Activated CD8-positive, alpha-beta memory T cell treated with anti-CD3 and anti-CD28 coated beads, Interleukin-2, amount 50 U/mL, for 48 hours (primary cell): ENCODE data around the gene MASTL.
"Not testable (repeated sequence)": the region's sequence is repeated elsewhere in the genome, so short reads cannot be mapped to it uniquely, and the experiment has no call there.

Source experiments
- DNase-seq: peaks from one replicate; pipeline ENCODE4 v3.0.0-alpha.2; 2020

MASTL gene

DNA sequence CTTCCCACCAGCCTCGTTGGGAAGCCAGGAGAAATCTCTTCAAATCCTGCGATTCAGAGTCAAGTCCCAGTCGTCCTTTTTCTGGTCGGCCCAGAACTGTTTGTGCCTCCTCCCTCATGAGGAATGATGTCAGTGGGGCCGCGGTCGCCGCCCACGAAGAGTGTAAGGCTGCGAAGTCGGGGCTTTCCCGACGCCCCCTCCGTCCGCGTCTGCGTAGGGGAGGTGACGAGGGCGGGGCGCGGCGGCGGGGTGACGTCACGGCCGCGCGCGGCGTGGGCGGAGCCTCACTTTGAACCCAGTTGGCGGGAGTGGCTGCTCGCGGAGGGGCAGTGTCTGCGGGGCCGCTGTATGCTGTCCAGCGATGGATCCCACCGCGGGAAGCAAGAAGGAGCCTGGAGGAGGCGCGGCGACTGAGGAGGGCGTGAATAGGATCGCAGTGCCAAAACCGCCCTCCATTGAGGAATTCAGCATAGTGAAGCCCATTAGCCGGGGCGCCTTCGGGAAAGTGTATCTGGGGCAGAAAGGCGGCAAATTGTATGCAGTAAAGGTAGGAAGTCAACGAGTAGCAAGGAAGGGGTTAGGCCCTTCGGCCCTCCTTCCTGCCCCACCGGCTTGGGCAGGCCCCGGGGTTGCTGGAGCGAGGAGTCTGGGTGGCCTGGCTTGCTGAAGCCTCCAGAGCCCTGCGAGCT, at the start of gene MASTL:
Gene MASTL, plus strand, starts transcription at position 287 of the 689 bp plus-strand sequence. Its CDS starts 75 bp downstream, at position 362.
- DNase-seq: peak; percentile 98

DNA sequence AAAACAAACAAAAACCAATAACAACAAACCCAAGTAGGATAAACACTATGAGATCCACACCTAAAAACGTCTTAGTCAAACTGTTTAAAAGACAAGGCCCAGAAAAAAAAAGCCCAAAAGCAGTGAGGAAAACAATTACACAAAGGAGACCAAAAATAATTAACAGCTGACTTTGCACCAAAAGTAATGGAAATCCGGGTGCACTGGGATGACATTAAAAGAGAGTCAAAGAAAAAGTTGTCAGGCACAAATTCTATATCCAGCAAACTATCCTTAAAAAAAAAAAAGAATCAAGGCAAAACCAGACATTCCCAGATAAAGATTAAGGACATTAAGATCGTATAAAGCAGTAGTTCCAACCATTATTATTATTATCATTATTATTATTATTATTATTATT, 47.0 kb upstream of the MASTL start:
- no peak for DNase-seq

DNA sequence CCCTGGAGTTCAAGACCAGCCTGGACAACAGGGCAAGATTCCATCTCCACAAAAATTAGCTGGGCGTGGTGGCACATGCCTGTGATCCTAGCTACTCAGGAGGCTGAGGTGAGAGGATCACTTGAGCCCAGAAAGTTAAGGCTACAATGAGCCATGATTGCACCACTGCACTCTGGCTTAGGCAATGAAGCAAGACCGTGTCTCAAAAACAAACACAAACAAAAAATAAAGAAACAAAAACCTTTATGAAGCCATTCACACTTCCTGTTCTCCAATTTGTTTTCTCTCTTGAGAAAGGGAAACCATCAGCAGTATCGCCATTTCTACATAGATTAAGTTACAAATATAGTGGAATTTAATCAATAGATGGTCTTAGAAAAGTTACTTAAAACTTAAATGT, 20.8 kb upstream of the MASTL start:
- DNase-seq: no peak

DNA sequence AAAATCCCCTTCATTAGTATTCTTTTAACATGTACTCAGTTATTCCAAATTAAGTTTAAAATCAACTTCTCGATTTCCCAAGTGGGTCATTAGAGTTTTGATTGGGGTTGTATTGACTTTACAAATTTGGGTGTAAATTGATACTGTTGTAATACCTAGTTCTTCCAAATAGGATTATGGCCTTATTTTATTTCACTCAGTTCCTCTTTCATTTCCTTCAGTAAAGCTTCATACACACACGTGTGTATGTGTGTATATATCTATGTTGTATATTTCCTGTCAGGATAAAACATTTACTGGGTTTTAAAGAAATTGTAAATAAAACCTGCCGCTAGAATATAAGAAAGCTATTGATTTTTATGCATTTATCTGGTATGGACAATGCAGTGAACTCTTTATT, 16.9 kb upstream of the MASTL start:
- no peak for DNase-seq

DNA sequence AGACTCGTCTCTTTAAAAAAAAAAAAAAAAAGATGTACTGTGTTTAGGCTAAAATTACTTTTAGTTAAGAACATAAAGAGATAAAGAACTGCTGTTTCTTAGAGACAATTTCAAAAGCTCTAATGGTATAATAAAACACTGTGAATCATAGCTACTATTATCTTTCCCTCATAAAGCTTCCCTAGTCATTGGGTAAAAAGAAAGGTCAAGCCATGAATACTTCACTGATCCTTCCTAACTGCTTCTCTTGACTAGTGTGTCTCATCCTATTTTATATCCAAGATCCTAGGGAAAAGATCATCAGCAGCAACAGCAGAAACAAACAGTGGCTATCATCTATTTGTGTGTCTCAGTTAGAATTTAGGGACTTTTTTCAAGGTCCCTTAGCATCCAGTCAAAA, 11.5 kb upstream of the MASTL start:
- no peak for DNase-seq

DNA sequence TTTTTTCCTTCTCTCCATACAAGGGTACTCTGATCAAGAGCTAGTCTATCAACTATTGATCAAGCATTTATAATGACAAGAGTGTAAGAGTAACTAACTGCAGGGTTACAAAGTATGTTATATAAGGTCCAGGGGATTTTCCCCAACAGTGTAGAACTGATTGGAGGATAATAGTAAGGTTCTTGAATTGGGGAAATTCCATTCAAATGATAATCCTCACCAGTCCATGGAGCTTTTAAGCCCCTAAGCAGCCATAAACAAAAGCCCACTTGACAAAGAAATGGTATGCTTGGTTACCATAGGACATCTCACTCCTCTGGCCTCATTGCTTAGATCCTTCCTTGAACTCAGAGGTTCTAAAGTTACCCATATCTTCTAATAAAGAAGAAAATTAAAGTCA, 9.2 kb upstream of the MASTL start:
- no peak for DNase-seq

DNA sequence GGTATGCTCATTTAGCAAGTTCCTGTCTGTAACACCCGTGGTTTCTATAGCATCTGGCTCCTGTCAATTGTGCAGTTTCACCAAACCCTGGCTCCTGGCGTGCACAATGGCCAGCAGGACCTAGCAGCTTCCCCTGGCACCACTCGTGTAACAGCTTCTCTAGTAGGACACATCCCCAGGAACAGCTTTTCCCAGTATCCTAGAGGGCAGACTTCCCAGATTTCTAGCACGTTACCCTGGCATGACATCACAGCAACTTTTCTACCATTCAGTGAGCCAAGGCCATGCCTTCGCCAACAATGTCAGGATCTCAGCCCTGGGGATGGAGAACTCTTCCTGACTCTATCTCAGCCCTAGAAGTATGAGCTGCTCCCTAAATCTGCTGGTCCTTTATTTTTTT, 7.5 kb upstream of the MASTL start:
- DNase-seq: no peak

DNA sequence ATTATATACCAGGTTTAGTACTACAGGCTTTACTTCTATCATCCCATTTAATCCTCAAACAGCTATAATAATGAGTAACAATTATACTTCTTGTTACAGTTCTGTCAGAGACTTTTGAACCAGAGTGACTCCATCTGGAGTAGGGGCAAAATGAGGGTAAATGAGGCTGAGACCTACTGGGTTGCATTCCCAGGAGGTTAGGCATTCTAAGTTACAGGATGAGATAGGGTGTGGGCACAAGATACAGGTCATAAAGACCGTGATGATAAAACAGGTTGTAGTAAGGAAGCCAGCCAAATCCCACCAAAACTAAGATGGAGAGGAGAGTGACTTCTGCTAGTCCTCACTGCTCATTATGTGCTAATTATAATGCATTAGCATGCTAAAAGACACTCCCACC, 4.9 kb upstream of the MASTL start:
- DNase-seq: no peak

DNA sequence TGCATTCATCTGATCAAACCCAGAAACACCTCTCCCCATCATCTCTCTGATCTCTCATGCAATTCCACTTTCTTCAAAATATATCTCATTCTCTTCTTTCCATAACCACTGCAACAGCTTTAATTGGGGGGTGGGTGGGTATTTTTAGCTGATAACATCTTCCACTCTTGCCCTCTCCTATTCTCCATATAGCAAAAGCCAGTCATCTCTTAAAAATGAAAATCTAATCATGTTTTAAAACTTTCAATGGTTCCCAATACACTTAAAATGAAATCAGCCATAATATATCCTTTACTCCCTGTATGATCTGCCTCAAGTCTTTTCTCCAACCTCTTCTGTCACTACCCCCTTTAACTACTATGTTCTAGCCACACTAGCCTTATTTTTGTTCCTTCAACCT, 2.5 kb upstream of the MASTL start:
- DNase-seq: no peak

DNA sequence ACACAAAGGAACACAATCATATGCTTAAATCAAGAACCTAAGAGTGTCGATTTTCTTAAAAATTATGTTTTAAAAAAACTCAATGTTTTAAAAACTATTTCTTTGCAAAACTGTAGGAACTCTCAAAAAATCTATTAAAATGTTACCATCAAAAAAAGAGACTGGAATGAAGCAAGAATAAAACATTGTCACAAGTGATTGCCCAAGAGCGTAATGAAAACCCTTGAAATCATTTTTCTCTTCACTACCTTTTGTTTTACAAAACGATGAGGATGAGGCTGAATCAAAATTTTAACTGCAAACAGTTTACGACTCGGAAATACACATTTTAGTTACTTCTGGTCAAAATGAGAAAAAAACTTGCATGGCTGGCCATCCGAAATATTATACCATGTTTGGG, 1.8 kb upstream of the MASTL start:
- DNase-seq: no peak

DNA sequence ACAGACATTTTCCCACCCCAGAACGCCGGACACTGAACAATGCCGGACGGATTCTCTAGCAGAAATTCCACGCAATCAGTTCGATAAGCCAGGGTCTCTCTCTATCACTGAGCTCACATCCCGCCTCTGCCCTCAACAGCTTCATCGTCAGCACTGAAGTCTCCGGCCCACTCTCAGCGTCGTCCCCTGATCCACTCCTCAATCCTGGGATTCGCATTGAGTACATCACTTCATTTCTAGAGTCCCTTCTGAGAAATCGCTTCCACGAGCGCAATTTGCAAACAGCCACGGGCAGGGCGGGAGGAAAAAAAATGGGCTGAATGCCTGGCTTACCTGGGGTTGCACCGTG, 1.3 kb upstream of the MASTL start:
- no peak for DNase-seq

DNA sequence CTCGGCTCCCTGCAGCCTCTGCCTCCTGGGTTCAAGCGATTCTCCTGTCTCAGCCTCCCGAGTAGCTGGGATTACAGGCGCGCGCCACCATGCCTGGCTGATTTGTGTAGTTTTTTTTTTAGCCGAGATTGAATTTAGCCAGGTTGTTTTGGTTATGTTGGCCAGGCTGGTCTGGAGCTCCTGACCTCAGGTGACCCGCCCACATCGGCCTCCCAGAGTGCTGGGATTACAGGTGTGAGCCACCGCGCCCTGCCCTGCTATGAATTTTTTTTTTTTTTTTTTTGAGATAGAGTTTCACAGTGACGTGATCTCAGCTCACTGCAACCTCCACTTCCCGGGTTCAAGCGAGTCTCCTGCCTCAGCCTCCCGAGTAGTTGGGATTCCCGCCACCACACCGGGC, 1.4 kb downstream of the MASTL start:
- DNase-seq: not testable (repeated sequence)

DNA sequence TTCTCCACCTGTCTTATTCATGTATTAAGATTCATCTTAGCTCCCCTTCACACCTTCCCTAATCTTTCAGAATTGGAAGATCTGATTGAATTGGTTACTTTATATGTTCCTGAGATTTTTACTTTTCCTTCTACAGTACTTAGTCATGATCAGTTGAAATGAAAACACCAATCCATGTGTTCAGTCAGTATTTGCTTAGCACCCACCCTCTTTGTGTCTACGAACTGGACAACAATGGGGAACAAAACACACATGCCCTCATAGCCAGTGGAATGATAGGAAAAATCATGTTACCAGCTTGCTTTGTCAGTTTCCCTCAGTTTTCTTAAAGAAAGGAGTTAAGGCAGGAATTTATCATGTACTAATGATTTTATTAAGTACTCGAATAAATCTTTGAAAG, 2.0 kb downstream of the MASTL start:
- no peak for DNase-seq

DNA sequence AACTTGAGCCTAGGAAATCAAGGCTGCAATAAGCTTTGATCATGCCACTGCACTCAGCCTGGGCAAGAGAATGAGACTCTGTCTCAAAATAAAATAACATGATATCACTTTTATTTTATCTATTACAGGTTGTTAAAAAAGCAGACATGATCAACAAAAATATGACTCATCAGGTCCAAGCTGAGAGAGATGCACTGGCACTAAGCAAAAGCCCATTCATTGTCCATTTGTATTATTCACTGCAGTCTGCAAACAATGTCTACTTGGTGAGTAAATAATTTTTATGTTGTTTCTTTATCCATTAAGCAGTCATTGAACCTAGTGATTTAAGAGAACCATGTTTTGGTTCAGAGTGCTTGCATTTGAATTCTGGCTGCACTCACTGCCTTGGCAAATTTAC, 3.3 kb downstream of the MASTL start:
- no peak for DNase-seq

DNA sequence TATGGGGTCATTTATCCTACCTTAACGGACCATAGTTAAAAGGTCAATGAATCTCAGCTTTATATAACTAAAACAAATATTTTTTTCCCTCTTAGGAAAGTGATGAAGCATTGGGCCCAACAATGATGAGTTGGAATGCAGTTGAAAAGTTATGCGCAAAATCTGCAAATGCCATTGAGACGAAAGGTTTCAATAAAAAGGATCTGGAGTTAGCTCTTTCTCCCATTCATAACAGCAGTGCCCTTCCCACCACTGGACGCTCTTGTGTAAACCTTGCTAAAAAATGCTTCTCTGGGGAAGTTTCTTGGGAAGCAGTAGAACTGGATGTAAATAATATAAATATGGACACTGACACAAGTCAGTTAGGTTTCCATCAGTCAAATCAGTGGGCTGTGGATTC, 14.7 kb downstream of the MASTL start:
- no peak for DNase-seq

DNA sequence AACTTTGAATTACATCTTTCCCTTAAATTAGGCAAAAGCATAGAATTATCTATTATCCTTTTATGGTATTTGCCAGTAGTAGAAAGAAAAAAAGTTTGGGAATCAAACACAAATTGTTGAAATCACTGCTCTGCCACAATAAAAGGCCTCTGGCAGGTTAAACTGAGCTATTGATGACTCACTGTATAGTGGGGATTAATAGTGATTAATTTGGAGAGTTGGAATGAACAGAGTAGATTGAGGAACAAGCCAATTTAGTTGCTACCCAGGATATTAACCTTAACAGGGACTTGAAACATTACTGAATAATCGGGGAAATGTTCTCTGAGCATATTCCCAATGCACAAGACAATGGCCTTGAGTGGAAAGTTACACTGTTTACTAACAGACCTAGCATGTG, 33.1 kb downstream of the MASTL start:
- DNase-seq: no peak

DNA sequence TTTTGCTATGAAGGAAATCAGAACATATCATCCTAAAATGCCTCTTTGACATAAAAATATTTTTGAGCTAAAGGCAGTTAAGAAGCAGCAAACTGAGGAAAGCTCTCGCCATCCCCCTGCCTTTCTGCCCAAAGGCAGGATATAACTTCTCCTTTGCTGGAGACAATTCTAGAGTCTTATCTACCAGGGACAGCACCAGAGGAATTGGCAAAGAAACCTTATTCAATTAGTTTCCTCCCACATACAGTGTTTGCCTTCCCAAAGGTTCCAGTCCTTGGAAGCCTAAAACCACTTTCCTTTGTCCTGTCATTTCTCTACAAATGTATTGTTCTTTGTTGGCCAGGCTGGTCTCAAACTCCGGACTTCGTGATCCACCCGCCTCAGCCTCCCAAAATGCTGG, 33.7 kb downstream of the MASTL start:
- DNase-seq: no peak

DNA sequence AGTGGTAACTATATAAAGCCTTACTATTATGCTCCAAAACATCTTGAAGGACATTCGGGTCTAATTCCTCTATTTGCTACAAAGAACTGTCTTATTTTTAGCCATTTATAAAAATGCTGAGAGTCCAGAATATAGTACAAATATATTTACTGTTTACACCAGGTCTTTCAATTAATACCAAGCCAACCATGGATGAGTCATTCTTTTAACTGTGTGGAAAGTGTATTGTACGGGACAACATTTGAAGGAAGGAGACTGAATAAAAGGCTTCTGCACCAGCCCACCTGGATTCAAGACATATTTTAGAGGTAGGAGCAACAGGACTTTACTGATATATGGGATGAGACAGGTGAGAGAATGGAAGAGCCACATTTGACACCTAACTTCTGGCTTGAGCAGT, 35.4 kb downstream of the MASTL start:
- no peak for DNase-seq

DNA sequence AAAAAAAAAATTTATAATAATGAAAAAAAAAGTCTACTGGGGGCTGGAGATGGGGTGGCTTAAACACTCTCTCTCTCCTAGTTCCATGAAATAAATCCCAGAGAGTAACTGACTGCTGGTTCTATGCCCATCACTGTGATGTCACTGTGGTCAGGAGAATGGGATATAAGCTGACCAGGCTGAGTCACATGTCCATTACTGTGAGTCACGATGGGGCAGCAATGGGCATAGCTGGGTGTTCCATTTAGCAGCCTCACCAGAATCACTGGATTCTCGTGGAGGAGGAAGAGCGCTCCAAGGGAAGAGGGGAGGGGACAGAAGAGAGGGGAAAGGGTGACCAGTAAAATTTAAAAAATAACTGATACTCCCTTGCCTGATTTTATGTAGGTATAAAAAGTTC, 37.1 kb downstream of the MASTL start:
- no peak for DNase-seq

DNA sequence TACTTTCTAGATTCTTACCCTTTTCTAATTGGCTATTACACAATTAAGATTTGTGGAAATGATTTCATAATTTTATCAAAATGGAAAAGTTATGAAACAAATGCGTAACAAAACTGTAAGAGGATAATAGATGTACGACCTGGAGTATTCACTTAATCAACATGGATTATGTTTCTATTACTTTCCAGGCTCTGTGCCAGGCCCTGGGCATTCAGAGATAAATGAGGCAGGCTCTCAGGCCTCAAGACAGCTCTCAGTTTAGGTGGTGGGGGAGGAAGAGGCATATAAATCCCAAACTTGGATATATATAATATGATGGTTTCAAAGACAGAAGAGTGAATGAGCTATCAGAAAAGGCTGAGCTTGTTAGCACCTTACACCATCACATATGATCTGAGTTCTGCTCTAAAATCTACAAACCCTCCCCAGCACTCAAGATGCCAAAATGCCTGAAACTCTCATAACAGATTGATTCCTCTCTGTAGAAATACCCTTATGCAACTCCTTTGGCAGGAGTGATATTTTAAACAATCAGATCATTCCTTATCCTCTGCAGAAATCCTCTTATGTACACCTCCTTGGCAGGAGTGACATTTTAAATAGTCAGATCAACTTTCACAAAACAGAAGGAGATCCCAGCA, 42.9 kb downstream of the MASTL start:
- DNase-seq: no peak

DNA sequence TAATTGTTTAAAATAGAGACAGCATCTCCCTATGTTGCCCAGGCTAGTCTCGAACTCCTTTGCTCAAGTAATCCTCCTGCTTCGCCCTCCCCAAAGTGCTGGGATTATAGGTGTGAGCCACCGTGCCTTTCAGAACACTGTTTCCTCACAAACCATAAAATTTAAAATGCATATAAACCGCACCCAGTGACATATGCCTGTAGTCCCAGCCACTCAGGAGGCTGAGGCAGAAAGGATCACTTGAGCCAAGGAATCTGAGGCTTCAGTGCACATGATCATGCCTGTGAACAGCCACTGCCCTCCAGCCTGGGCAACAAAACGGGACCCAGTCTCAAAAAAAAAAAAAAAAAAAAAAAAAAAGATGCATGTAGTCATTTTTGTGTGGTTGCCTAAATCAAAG, 48.7 kb downstream of the MASTL start:
- DNase-seq: no peak

DNA sequence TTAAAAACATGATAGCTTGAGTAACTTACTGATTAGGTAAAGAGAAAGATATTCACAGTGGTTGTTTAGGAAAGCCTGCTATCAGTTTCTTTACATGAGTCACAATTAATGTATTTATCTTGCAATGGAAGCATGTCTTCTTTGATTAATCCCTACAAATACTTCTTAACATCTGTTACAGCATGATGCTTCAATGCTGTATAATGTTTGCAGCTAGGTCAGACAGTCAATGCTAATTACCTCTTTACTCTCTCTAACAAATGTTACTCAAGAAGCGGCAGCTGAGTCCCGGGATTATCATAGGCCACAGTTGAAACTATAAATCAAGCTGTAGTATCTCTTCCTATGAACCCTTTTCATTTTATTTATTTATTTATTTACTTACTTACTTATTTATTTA, 52.2 kb downstream of the MASTL start:
- DNase-seq: no peak

DNA sequence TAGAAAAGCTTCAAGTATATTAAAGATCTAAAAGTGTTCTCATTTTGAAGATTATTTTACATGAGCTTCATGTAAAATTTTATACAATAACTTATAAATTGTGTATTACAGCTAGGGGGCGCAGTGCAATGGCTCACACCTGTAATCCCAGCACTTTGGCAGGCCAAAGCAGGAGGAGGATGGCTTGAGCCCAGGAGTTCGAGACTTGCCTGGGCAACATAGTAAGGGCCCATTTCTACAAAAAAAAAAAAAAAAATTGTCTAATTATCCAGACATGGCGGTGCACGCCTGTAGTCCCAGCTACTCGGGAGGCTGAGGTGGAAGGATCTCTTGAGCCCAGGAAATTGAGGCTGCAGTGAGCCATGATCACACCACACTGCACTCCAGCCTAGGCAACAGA, 68.8 kb downstream of the MASTL start:
- DNase-seq: no peak

DNA sequence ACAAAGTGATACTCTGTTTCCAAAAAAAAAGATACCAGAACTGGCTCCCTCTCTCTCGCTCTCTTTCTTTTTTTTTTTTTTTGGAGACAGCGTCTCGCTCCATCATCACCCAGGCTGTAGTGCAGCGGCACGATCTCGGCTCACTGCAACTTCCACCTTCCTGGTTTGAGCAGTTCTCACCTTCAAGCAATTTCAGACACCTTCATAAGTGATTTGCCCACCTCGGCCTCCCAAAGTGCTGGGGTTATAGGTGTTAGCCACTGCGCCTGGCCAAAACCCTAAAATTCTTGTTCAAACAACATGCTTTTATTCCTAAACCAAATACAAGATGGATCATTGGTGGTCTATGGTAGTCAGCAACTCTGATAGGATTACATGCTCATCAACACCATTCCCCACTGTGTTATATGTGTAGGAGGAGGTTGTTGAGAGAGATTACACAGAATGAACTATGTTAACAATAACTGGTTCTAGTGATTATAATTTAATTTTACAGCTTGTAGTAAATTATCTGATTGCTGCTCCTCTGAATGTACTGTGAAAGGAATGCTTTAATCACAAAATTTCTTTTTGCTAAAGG, 69.9 kb downstream of the MASTL start:
- DNase-seq: no peak
